HG02973 (cell line): ENCODE results near the gene MTURN.
"Not testable (repeated sequence)": the region's sequence is repeated elsewhere in the genome, so short reads cannot be mapped to it uniquely, and the experiment has no call there.

ENCODE experiments used
- ATAC-seq: cut with Tn5 transposase; IDR thresholded peaks from one replicate; pipeline ENCODE4 v1.9.1; 2021; ENCODE audit warnings: moderate library complexity; ENCODE audit not compliant: unreplicated experiment

The MTURN gene

GRCh38 chr7:30177186-30177585, 42.4 kb downstream of the MTURN start:
- no peak for ATAC-seq

GRCh38 chr7:30177965-30178364, 43.2 kb downstream of the MTURN start:
- ATAC-seq = no peak

- peak; percentile 92 for ATAC-seq
These were observed 44.1 kb downstream of the MTURN start for GRCh38 chr7:30178748-30179436.

GRCh38 chr7:30180718-30181117, 45.9 kb downstream of the MTURN start:
- no peak for ATAC-seq

GRCh38 chr7:30181211-30181610, 46.4 kb downstream of the MTURN start:
- ATAC-seq = no peak

- no peak for ATAC-seq
These were observed 47.1 kb downstream of the MTURN start for GRCh38 chr7:30181736-30182522.

- ATAC-seq = no peak
These were observed 48.0 kb downstream of the MTURN start for GRCh38 chr7:30182814-30183213.

- no peak for ATAC-seq
These were observed 49.1 kb downstream of the MTURN start for GRCh38 chr7:30183749-30184369.

GRCh38 chr7:30184791-30185487, 50.2 kb downstream of the MTURN start:
- ATAC-seq = no peak

- ATAC-seq = no peak
These were observed 50.7 kb downstream of the MTURN start for GRCh38 chr7:30185496-30185895.

GRCh38 chr7:30186725-30187124, 51.9 kb downstream of the MTURN start:
- ATAC-seq = no peak

- no peak for ATAC-seq
These were observed 52.7 kb downstream of the MTURN start for GRCh38 chr7:30187513-30187912.

- ATAC-seq = not testable (repeated sequence)
These were observed 53.6 kb downstream of the MTURN start for GRCh38 chr7:30188381-30188780.

- ATAC-seq = no peak
These were observed 54.0 kb downstream of the MTURN start for GRCh38 chr7:30188811-30189210.

- no peak for ATAC-seq
These were observed 57.0 kb downstream of the MTURN start for GRCh38 chr7:30191809-30192208.

- no peak for ATAC-seq
These were observed 58.7 kb downstream of the MTURN start for GRCh38 chr7:30193336-30193943.

GRCh38 chr7:30196408-30196807, 61.6 kb downstream of the MTURN start:
- ATAC-seq = no peak

GRCh38 chr7:30197438-30197837, 62.7 kb downstream of the MTURN start:
- no peak for ATAC-seq

GRCh38 chr7:30199271-30199670, 64.5 kb downstream of the MTURN start:
- no peak for ATAC-seq

GRCh38 chr7:30200591-30200990, 65.8 kb downstream of the MTURN start:
- ATAC-seq = no peak

GRCh38 chr7:30201161-30201666, 66.4 kb downstream of the MTURN start:
- ATAC-seq = peak; percentile 66
